NB4 (cell line): ENCODE results near the gene AP4E1.

Source experiments
- MAX ChIP-seq: IDR thresholded peaks from 2 replicates; pipeline ENCODE4 v1.6.1; 2011; ENCODE audit warnings: low read depth, low read length
- MYC ChIP-seq: IDR thresholded peaks from 2 replicates; pipeline ENCODE4 v1.6.1; 2011; ENCODE audit warnings: low read depth, low read length
- POLR2A ChIP-seq: IDR thresholded peaks from 2 replicates; pipeline ENCODE4 v1.6.1; 2011; ENCODE audit warnings: mild to moderate bottlenecking; ENCODE audit not compliant: insufficient read length; ENCODE audit errors: extremely low read depth
- TF ChIP-seq, protein P1 (sequence below): IDR thresholded peaks from one replicate; pipeline ENCODE4 v1.5.1; 2012; ENCODE audit warnings: low read depth, low read length

DNA sequence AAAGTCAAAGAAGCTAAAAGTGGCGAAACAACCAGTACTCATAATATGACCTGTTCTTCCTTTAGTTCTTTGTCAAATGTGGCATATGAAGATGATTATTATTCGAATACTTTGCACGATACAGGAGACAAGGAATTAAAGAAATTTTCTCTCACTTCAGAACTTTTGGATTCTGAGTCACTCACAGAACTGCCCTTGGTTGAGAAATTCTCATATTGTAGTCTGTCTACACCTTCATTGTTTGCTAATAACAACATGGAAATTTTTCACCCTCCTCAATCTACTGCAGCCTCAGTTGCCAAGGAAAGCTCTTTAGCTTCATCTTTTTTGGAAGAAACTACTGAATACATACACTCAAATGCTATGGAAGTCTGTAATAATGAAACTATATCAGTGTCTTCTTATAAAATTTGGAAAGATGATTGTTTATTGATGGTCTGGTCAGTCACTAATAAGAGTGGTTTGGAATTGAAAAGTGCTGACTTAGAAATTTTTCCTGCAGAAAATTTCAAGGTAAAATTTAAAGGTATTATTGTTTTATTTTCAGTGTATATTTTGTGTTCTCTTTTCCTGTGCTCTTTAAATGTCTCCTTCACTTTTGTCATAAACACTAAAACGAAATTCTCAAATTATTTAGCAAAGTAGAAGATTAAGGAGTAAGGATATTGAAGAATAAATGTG lies 89.0 kb downstream of the AP4E1 start:
- TF ChIP-seq, protein P1, sequence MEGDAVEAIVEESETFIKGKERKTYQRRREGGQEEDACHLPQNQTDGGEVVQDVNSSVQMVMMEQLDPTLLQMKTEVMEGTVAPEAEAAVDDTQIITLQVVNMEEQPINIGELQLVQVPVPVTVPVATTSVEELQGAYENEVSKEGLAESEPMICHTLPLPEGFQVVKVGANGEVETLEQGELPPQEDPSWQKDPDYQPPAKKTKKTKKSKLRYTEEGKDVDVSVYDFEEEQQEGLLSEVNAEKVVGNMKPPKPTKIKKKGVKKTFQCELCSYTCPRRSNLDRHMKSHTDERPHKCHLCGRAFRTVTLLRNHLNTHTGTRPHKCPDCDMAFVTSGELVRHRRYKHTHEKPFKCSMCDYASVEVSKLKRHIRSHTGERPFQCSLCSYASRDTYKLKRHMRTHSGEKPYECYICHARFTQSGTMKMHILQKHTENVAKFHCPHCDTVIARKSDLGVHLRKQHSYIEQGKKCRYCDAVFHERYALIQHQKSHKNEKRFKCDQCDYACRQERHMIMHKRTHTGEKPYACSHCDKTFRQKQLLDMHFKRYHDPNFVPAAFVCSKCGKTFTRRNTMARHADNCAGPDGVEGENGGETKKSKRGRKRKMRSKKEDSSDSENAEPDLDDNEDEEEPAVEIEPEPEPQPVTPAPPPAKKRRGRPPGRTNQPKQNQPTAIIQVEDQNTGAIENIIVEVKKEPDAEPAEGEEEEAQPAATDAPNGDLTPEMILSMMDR: no peak
- TF ChIP-seq POLR2A (no peak), MAX (no peak), MYC (no peak)
